Stimulated activated CD8-positive, alpha-beta memory T cell treated with anti-CD3 and anti-CD28 coated beads, Interleukin-12 subunit alpha, Interleukin-12 subunit beta, amount 100 ng/mL, for 1 hour (primary cell): Measurements from ENCODE around the gene BRIP1.
"Not testable (repeated sequence)": the region's sequence is repeated elsewhere in the genome, so short reads cannot be mapped to it uniquely, and the experiment has no call there.

Experiments
- DNase-seq: peaks from one replicate; pipeline ENCODE4 v3.0.0-alpha.2; 2020; ENCODE audit warnings: low read depth

Gene BRIP1

DNA sequence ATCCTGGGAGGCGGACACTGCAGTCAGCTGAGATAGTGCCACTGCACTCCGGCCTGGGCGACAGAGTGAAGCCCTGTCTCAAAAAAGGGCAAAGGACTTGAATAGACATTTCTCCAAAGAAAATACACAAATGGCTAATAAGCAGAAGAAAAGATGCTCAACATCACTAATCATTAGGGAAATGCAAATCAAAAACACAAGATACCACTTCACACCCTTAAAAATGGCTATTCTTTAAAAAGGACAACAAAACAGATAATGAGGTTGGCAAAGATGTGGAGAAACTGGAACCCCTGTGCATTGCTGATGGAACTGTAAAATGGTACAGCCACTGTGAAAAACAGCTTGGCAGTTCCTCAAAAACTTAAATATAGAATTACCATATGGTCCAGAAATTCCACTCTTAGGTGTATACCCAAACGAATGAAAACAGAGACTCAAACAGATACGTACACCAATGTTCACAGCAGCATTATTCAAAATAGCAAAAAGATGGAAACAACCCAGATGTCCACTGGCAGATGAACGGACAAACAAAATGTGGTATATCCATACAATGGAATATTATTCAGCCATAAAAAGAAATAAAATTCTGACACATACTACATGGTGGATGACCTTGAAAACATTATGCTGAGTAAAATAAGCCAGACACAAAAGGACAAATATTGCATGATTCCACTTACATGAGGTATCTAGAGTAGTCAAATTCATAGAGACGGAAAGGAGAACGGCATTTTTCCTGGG is 35.5 kb downstream of the BRIP1 start:
- DNase-seq = no peak

DNA sequence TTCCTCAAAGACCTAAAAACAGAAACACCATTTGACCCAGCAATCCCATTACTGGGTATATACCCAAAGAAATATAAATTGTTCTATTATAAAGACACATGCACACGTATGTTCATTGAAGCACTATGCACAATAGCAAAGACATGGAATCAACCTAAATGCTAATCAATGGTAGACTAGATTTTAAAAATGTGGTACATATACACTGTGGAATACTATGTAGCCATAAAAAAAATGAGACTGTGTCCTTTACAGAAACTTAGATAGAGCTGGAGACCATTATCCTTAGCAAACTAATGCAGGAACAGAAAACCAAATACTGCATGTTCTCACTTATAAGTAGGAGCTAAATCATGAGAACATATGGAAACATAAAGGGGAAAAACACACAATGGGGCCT is 36.5 kb downstream of the BRIP1 start:
- not testable (repeated sequence) for DNase-seq

DNA sequence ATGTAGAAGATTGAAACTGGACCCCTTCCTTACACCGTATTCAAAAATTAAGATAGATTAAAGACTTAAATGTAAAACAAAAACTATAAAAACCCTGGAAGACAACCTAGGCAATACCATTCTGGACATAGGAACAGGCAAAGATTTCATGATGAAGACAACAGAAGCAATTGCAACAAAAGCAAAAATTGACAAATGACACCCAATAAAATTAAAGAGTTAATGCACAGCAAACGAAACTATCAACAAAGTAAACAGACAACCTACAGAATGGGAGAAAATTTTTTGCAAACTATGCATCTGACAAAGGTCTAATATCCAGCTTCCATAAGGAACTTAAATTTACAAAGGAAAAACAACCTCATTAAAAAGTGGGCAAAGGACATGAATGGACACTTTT is 37.1 kb downstream of the BRIP1 start:
- DNase-seq = not testable (repeated sequence)

DNA sequence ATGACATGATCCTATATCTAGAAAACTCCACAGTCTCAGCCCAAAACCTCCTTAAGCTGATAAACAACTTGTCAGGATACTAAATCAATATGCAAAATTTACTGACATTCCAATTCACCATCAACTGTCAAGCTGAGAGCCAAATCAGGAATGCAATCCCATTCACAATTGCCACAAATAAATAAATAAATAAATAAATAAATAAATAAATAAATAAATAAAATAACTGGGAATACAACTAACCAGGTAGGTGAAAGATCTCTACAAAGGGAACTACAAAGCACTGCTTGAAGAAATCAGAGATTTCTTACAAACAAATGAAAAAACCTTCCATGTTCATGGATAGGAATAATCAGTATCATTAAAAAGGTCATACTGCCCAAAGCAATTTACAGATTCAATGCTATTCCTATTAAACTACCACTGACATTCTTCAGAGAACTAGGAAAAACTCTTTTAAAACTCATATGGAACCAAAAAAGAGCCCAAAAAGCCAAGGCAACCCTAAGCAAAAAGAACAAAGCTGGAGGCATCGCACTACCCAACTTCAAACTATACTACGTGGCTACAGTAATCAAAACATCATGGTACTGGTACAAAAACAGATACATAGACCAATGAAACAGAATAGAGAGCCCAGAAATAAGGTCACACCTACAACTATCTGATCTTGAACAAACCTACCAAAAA is 37.7 kb downstream of the BRIP1 start:
- no peak for DNase-seq

DNA sequence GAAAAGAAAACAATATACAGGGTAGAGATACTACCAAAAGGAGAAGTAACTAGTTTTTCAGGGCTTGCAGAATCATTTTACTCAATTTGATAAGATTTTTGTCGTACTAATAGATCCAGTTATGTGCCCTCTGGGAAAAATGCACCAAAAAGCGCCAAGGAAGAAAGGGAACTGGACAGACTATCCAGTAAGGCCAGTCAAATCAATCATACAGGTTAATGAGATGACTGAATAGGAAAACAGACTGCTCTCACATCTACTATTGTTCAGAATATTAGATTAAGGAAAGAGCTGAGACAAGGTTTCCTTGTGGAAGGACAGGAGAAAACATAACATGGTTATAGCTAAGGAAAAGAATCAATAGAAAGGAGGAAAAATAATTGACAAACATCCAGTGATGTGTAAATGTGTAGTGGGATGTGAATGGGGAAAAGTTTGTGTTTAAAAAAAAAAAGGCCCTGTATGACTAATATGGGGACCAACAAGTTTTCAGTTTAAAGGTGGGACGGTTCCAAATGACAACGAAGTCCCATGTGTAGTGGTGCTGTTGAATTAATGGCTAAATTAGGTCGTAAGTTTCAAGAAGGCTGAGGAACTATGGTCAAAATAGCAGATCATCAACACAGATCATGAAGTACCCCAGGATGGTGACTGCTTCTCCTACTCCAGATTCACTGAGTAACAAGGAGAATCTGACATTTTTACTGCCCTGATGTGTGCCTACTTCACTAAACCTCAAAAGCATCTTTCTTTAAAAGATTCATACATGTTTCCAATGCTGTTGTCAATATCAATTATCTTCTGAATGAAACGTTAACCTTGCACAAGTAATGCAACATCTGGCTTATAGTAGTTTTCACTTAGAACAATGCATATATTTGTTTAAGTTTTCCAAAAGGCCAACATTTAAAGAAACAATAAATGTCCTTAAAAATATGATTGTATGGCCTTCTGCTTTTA is 40.7 kb downstream of the BRIP1 start:
- DNase-seq = no peak

DNA sequence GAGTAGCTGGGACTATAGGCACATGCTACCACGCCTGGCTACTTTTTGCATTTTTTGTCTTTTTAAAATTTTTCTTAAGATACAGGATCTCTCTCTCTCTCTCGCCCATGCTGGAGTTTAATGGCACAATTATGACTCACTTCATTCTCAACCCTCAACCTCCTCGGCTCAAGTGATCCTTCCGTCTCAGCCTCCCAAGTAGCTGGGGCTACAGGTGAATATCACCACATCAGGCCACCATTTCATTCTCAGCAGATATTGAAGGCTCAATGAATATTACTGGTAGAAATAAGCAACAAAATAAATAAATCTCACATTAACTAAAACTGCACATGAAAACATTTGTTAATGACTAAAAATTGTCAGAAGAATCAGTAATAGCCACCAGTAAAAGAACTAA is 41.7 kb downstream of the BRIP1 start:
- no peak for DNase-seq

DNA sequence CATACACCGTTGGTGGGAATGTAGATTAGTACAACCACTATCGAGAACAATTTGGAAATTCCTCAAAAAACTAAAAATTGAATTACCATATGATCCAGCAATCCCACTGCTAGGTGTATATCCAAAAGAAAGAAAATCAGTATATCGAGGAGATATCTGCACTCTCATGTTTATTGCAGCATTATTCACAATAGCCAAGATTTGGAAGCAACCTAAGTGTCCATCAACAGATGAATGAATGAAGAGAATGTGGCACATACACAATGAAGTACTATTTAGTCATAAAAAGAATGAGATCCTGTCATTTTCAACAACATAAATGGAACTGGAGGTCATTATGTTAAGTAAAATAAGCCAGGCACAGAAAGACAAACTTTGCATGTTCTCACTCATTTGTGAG is 44.1 kb downstream of the BRIP1 start:
- not testable (repeated sequence) for DNase-seq

DNA sequence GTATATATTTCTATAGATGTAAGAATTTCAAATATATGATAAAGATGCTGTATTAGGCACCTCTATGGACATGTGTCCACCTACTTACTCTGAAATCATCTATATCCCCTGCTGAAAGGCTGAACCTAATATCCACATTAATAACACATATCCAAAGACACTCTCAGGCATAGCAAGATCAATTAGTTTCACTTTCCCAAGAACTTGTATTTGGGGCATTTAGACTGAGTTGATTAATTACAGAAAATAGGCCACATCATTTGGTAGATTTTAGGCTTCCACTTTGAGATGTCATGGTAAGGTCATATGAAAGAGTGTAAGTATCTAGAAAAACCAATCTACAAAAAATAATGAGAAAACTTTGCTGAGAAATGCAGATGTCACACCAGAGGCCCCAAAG is 45.1 kb downstream of the BRIP1 start:
- no peak for DNase-seq

DNA sequence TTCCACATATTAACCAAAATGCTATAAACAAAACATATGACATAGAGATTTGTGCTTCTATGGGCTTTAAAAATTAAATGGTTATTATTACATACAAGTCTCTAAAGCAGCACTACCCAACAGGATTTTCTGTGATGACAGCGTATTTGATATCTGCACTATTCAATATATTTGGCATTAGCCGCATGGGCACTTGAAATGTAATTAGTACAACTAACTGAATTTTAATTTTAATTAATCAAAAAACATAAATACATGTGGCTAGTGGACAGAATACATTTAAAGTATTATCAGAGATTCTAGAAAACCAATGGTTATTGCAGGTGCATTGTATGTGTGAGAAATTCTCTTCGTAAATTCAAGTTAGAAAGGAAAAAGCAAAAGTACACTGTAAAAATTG is 45.9 kb downstream of the BRIP1 start:
- DNase-seq = no peak

DNA sequence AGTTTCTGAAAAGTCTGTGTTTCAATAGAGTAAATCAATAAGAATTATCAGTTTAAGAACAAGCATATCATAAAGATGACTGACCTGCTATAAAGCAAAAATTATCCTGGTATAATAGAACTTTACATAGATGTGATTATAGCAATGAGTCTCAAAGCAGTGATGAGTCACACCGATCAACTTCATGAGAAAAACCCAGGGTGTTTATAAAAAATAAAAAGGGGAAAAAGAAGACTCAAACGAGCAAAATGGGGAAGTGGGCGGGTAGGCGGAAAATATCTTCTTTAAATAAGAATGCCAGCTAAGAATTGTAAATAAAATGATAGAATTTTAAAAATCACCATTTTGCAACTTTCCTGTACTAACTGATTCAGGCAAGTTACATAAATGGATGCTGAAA is 46.8 kb downstream of the BRIP1 start:
- DNase-seq = no peak

DNA sequence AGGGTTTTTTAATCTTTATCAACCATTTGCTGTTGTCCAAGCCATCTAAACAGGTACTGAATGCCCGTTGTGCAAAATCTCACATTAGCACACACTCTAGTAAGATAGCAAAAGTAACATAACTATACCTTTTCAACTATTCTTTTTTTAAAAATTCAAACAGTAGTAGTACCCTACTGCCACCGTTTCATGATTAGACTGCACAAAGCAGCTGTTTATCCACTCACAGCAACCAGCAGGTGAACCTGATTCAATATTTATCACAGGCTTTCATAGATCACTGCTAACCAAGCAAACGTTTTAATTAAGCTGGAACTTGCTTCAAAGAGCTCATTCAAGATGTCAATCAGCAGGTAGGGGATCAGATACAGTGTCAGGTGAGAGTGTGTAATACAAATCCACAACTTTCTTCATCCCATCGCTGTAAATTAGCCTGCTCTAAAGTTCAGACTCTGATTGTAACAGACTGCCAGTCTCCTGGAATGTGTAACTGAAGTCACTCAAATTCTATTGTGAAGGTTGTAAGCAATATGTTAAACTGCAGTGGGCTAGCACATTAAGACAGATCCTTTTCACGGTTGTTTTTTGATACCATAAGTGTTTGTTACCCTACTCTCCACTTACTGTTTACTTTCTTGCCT is 47.3 kb downstream of the BRIP1 start:
- DNase-seq = no peak

DNA sequence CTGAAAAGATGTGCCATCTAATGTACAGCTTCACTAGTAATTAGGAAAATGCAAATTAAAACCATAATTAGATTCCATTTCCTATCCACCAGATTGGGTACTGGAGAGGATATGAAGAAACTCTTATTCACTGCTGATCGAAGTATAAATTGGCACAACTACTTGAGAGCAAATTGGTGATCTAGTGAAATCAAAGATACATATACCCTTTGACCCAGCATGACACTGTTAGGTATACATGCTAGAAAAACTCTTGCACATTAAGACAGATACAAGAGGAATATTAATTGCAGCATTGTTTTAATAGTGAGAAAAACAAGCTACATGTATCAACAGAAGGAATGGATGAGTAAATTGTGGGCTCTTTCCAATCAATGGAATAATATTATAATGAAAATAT is 48.8 kb downstream of the BRIP1 start:
- DNase-seq = no peak

DNA sequence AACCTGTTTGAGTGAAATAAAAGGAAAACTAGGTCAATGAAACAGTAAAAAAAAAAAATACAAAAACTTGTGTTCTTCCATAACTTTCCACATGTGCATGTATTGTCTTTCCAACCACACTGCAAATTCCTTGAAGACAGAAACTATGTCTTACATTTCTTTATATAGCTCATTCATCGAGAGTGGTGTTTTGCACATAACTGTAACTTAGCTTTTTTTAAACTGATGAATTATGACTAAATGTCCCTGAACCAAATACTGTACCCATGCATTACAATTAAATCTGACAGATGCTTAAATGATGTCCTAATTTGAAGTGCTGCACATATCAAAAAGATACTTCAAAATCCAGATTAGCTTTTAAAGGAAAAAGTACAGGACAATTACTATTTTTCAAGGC is 50.1 kb downstream of the BRIP1 start:
- no peak for DNase-seq

DNA sequence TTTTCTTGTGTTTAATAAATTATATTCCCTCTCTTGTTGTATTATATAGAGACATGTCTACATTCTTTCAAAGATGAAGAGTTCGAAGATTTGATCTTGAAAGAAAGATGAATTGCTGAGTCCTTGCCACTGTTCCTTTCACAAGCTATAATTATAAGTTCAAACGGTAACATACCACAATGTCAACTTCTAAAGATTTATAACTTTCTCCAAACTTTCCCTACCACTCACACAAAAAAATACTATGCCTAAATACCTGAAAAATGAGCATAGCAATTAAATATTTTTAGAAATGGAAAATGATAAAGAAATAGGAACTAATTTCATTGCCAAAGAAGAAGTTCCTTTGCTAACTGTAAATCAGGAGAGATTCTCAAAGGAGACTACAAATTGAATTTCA is 50.6 kb downstream of the BRIP1 start:
- no peak for DNase-seq

DNA sequence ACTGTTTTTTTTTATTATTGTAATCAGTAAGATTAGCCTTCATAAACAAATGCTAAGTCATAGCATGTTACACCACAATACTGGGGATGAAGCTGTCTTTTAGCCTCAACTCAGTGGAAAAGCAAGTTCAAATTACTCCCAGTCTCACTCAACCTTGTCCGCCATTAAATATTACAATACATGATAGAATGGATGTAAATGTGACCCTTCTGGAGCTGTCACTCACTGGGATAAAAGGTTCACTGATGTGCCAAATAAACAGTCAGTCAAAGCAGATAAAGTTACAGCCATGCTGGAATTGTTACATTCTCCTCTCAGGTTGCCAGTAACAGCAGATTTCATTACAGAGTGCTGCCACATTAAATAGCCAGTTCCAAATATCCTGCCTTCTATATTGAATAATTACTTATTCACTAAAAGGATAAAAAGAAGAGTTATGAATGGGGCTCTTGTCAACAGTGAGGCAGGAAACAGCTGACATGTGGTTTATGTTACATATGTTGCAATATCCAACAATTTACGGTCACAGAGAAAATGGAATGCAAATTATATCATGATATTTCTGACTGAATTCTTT is 53.4 kb downstream of the BRIP1 start:
- no peak for DNase-seq

DNA sequence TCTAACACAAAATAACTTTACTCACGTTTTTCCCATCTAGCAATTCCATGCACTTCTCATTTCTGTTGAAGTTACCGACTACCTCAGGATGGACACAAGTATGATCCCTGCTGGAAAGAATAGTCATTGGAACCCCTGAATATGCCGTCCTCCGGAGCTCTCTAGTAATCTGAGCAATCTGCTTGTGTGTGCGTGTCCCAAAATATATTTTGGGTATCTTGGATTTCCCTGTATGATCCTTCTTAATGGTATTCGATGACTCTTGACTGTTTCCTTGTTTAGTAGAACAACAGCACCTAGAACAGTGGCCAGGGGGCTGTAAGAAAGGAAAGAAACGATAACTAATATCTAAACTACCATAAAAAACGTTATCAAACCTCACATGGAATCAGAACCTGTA is 54.9 kb downstream of the BRIP1 start:
- DNase-seq = no peak

DNA sequence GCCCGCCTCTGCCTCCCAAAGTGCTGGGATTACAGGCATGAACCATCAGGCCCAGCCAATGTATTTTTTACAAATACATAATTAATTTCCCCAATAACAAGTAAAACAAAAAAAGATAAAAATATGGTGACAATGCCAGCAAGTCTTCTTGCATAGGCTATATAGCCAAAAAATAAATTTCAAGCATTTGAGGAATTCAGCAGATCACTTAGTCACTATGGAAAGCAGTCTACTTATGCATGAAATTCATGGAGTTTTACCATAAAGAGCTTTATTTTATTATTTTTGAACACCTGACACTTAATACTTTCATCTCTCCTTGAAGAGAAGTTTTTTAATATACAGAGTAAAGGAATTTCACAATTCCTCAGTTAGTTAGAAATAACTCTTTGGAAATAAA is 56.4 kb downstream of the BRIP1 start:
- DNase-seq = no peak

DNA sequence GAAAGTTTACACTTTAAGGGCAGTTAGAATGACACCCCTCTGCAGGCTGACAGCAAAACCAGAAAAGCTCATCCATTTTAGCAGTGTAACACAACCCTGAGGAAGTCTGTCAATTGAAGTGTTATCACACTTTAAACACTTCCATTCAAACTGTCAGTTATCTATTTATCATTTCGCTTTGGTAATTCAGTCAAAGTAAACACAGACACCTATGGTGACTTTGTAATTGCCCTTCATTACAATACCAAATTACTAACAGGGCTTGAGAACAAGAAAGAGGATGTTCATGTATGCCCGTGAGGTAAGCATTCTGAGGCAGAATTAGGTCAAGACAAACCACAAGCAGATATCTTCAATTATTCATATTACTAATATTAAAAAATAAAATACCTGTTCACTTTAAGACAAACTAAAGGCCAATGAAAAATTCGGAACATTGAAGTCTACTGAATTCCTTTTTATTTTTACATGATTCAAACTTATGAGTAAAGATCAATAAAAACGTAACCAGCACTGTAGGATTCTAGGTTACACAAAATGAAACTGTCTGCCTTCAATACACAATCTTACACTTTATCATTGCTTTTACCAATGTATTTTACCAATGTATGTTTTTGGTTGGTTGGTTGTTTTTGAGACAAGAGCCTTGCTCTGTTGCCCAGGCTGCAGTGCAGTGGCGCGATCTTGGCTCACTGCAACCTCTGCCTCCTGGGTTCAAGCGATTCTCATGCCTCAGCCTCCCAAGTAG is 57.1 kb downstream of the BRIP1 start:
- DNase-seq = no peak

DNA sequence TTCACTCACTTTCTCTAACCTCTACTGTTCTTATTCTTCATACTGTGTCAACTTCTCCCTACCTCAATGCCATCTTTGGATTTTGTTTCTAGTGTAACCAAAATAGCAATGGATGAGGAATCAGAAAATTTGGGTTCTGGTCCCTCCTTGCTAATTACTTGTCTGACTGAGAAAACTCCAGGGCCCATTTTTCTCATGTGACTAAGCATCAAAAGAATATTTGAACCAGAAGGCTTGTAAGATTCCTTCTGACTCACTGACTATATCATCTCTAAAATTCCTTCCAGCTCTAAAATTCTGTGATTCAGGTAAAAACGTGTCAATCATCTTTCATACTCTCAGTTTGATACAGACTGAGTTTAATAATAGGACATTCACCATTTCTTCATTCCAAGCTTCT is 57.9 kb downstream of the BRIP1 start:
- no peak for DNase-seq

DNA sequence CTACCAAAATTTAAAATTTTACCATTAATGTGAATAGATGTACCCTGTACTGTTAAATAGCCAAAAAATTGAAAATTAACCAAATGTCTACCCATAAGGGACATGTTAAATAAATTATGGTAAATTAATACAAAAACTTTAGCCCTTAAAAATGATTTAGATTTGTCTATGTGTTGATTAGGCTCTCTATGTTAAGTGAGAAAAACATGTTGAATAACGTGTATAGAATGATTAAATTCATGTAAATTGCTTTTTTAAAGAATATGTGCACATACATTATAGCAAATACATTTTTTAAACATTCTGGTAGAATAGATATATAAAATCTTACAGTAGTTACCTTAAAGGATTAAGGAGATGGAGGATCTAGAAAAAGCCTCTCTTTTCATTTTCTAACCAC is 59.5 kb downstream of the BRIP1 start:
- no peak for DNase-seq

DNA sequence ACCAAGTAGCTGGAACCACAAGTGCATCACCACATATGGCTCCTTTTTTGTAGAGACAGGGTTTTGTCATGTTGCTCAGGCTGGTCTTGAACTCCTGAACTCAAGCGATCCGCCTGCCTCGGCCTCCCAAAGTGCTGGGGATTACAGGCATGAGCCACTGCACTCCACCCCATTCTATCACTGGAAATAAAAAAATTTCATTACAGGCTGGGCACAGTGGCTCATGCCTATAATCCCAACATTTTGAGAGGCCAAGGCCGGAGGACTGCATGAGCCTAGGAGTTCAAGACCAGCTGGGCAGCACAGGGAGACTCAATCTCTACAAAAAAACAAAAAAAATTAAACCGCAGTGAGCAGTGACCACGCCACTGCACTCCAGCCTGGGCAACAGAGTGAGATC is 60.1 kb downstream of the BRIP1 start:
- no peak for DNase-seq
